GM19468 (cell line): ENCODE measurements around the gene CNIH3.
"Not testable (repeated sequence)": the region's sequence is repeated elsewhere in the genome, so short reads cannot be mapped to it uniquely, and the experiment has no call there.

ENCODE experiments used
- ATAC-seq: cut with Tn5 transposase; IDR thresholded peaks from one replicate; pipeline ENCODE4 v1.9.1; 2021; ENCODE audit warnings: mild to moderate bottlenecking, moderate library complexity, moderate number of reproducible peaks; ENCODE audit not compliant: unreplicated experiment; ENCODE audit errors: extremely low read depth

Gene CNIH3

DNA sequence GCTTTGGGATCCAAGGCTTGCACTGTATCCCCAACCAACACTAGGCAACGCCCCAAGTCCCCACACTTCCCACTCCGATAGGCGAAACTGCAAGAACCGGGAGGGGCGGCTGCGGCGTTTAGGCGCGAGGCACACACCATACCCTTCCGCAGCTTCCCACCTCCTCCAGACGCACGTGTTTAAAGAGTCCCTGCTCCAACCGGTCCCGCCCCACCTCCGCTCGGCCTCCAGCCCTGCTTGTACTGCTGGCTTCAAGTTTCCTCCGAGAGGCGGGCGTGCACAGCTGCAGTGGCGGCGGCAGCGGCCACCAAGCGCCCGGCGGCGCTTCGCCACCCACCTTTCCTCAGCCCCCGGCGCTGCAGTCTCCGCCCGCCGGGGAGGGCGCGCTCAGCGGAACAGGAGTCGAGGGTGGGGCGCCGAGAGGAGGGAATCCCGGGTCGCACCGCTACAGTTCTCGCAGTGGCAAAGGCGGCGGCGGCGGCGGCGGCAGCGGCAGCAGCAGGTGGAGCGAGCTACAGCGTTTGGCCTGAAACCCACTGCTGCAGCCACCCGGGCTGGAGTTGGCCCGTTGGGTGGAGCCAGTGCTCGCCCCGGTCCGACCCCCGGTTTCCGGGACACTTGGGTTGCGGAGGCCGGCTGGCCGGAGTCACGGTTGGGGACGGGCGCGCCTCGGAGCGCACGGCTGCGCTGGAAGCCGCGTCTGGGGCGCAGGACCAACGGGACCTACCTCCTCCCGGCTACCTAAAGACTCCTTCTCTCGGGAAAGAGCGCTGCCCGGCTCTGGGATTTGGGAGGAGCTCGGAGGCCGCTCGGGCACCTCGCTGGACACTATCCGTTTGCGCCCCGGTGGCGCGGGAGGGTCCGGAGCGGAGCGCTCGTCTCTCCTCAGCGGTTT is at the start of gene CNIH3:
Gene CNIH3 (plus strand): TSS at position 457 of the 895 bp plus-strand sequence. CDS start 858 bp downstream, outside the sequence.
- no peak for ATAC-seq

DNA sequence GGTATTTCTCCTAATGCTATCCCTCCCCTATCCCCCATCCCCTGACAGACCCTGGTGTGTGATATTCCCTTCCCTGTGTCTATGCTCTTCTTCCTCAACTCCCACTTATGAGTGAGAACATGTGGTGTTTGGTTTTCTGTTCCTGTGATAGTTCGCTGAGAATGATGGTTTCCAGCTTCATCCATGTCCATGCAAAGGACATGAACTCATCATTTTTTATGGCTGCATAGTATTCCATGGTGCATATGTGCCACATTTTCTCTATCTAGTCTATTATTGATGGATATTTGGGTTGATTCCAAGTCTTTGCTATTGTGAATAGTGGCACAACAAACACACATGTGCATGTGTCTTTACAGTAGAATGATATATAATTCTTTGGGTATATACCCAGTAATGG is 49.6 kb upstream of the CNIH3 start:
- not testable (repeated sequence) for ATAC-seq

DNA sequence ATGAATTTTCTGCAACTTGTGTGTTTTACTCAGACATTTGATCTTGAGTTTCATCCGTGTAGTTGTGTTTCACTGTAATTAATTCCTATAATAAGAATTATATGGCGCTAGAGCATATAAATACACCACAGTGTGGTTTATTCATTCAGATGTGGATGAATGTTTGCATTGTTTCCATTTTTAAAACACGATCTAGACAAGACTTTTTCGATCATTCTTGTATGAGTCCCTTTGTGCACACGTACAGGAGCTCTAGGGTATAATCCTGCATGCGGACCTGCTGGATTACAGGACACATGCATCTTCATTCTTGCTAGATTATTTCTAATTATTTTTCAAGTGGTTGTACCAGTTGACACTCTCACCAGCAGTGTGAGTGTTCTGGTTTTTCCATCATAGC is 46.8 kb upstream of the CNIH3 start:
- no peak for ATAC-seq

DNA sequence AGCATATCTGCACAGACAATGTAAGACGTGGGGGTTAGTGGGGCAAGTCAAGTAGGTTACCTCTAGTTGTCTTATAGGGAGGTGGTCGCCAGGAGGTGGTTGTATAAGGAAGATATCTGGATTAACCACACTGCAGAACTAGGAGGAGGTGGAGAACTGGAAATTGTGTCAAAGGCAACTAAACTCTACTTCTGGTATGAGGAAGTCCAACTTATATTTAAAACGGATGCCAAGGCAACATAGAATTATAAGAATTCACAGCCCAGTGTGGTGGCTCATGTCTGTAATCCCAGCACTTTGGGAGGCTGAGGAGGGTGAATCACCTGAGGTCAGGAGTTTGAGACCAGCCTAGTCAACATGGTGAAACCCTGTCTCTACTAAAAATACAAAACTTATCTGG is 44.1 kb upstream of the CNIH3 start:
- ATAC-seq, result not testable (repeated sequence)

DNA sequence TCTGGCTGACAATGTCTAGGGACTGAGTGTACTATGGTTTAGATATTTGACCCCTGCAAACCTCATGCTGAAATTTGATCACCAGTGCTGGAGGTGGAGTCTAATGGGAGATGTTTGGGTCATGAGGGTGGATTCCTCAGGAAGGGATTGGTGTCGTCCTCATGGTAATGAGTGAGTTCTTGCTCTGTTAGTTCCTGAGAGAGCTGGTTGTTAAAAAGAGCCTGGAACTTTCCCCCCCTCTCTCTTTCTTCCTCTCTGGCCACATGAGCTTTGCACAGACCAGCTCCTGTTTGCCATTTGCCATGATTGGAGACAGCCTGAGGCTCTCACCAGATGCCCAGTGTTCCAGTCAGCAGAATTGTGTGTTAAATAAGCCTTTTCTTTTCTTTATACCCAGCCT is 36.6 kb upstream of the CNIH3 start:
- ATAC-seq, result no peak

DNA sequence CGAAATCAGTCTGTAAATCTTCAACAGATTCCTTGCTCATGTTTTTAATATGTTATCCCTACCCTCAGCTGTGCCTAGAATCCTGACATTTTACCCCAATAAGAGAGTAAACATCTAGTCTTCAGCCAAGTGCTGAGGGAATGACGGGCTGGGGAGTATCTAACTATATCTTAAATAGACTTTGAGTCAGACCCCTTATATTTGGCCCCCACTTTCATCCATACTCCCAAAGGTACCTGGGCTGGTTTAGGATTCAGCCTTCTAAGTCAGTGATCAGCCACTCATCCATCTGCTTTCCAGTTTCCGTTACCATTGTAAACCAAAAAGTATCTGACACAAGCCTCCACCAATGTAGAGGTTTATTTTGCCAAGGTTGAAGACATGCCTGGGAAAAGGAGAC is 36.1 kb upstream of the CNIH3 start:
- no peak for ATAC-seq

DNA sequence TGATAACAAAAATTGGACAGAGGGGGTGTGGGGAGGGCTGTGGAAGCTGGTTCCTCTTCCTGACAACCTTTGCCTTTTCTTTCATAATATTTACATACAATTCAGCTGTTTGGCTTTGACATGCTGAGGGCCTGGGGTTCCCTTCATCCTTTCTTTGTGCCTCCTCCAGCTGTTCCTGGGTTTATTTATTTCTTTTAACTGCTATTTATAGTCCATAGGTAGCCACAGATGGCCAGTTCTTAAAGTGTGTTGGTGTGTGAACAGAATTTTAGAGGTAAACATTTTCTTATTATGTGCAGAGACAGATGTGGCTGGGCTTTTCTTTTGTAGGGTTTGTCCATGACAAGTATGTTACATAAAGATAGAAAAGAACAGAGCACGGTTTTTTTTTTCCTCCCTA is 34.1 kb upstream of the CNIH3 start:
- no peak for ATAC-seq

DNA sequence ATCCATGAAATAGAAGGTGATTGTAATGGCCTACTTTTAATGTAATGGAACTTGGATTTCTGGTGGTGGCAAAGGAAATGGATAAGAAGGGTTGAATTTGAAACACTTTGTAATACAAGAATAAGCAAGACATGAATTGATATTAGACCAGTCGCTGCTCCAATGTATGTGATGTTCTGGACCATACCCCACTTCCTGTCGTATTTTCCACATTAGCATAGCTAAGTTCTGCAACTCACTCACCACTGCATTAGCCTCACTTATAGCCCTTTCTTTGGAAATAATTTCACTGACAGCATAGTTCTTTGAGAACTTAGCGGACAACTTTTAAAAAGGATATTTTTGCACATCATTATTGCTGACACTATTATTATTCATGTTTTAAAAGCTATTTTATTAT is 32.3 kb upstream of the CNIH3 start:
- no peak for ATAC-seq

DNA sequence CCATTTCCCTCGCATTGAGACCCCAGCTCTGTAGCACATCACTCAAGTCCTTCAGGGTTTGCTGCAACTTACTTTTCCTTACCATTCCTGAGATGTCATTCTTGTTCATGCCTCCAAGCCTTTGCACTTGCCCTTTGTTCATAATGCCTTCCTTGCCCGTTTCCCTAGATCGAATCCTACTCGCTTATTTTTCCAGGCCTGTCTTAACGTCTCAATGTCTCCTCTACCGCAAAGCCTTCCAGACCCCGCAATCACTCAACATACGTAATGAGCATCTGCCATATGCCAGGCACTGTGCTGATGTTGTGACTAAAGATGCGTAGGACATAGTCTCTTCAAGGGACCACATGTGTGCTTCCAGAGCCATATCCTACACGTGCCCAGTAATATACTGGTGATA is 31.1 kb upstream of the CNIH3 start:
- no peak for ATAC-seq

DNA sequence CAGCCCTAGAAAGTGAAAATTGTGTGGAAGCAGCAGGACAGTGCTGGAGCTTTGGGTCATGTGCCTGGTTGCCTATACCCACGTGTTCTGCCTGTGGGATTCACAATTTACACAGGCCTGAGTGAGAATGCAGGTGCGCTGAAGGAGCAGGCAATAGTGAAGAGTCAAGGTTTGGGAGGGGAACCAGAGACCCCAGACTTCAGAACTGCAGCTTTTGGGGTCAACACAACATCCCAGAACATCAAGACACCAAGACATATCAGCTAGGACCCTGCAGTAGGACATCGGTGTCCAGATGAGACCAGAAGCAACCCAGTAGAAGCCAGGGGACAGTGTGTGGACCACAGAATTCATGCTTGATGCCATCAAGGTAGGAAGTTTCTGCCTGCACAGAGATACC is 29.1 kb upstream of the CNIH3 start:
- ATAC-seq, result no peak

DNA sequence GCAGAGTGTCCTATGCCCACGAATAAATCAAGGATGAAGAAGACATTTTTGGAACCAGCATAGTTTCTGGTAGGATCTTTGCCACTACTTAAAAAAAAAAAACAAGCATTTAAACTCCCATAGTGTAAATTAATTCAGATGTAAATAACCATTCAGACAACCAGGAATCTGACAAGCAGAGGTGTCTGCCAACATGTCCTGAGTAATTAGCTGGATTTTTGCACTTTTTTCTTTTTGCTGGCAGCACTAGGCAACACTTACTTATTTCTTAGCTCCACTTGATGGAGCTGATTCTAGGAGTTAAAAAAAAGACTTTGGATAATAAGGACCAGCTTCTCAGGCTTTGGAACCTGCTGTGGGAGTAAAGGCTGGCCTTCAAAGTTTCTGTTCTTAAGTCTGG is 27.6 kb upstream of the CNIH3 start:
- no peak for ATAC-seq

DNA sequence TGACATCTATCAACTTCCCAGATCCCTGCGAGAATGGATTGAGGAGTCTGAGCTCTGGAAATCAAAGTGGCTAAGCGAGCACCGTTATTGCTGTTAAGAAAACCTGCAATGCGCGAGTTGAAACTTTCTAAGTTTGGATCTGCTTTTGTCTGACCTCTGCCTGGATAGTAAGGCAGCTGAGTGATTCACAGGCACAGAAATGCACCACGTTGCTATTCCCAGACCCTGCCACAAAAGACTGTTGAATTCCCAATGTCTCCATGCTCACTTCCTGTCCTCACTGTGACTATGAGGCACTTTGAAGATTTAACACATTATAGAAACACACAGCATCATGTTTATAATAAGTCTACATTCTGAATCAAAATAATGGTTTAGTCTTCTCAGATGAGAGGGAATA is 27.1 kb upstream of the CNIH3 start:
- ATAC-seq, result no peak

DNA sequence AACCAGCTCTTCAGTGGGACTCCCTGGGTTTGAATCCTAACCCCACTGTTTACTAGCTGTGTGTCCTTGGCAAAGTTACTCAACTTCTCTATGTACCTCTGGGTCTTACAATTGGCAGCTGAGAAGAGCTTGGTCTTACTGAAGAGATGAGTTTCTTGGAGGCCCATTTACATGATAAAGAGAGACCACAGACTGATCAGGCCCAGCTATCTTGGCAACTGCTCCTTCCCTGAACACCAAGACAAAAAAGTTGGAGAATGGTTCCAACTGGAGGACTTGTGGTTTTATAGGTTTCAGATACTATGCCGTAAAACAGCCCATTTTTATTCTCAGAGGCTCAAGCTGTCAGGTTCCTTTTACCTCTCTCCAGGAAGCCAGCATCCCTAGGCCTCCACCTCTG is 24.8 kb upstream of the CNIH3 start:
- ATAC-seq, result no peak

DNA sequence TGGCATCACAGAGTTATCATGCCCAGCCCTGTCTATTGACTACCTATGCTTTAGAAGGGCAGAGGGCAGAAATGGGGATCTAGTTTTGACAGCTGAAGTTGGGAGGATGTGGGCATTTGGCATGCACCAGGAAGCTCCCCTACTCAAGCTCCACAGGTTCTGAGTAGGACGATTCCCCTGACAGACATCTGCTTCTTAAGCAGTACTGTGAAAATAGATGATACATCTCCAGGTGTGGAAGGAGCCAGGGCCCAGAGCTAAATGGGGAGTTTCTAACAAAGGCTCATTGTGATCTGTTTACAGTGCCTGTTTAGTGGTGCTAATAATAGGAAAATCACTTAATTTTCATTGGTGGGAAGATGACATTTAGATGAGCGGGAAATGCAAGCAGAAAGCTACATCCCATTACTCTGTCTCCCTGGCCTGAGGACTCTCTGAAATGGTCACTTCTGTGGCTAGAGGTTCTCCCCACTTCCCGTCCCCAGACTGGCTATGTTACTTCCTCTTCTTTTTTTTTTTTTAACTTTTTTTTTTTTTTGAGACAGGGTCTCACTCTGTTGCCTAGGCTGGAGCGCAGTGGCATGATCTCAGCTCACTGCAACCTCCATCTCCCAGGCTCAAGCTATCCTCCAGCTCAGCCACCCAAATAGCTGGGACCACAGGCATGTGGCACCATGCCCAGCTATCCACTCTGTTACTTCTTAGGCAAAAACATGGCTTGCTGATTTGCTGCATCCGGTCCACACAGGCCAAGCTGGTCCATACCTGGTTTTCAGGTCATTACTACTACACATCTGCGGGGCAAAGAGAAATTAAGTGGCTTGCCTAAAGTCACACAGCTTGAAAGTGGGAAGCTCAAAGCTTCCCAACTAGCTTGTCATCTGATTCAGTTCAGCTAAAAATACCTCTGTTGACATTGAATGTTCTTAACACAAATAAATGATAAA is 23.2 kb upstream of the CNIH3 start:
- no peak for ATAC-seq

DNA sequence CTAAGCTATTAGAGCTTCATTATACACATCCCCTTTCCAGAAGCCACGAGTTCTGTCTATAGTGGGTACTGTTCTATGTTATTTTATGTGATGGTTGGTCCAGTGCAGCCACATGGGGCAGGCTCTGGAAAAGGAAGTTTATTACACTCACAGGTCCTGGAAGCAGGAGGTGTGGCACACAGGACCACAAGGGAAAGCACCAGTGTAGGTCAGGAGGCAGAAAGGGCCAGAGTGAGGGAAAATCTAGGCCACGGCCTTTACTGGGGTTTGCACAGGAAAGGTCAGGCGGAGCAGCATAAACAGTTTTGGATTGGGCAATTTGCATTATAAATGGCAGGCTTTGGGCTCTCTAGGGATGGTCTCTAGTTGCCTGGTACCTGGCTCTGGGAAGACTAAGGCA is 21.8 kb upstream of the CNIH3 start:
- no peak for ATAC-seq

DNA sequence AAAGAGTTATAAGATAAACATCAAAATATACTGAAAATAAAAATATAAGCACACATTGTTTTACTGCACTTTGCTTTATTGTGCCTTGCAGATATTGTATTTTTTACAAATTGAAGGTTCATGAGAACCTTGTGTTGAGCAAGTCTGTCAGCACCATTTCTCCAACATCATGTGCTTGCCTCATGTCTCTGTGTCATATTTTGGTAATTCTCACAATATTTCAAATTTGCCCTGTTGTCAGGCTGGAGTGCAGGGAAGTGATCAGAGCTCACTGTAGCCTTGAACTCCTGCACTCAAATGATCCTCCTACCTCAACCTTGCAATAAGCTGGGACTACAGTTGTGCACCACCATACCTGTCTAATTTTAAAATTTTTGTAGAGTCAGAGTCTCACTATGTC is 21.3 kb upstream of the CNIH3 start:
- ATAC-seq, result no peak

DNA sequence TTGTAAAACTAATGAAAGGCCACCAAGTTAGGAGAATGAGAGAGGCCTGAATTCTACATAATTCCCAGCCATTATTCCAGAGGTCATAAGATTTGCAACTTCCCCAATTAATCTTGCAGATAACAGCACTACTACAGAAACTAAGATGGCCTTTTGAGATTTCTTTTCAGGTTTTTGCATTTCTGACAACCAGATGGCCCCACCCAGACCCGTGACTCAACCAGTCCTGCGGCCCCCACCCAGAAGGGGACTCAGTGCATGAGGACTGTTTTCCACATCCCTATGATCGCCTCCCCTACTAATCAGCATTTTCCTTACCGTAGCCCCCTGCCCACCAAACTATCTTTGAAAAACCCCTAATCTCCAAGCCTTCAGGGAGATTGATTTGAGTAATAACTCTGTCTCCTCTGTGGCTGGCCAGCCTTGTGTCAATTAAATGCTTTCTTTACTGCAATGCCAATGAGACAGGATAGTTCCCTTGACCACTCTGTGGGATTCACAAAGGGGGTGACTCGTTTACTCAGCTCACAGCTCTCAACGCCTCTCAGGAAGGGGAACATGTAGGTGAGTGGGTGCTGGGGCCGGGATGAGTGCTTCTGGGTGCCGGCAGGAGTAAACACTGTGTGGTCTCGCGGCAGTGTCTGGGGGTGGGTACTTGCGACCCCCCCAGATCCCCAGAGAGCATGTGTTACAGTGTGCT is 10.5 kb upstream of the CNIH3 start:
- no peak for ATAC-seq

DNA sequence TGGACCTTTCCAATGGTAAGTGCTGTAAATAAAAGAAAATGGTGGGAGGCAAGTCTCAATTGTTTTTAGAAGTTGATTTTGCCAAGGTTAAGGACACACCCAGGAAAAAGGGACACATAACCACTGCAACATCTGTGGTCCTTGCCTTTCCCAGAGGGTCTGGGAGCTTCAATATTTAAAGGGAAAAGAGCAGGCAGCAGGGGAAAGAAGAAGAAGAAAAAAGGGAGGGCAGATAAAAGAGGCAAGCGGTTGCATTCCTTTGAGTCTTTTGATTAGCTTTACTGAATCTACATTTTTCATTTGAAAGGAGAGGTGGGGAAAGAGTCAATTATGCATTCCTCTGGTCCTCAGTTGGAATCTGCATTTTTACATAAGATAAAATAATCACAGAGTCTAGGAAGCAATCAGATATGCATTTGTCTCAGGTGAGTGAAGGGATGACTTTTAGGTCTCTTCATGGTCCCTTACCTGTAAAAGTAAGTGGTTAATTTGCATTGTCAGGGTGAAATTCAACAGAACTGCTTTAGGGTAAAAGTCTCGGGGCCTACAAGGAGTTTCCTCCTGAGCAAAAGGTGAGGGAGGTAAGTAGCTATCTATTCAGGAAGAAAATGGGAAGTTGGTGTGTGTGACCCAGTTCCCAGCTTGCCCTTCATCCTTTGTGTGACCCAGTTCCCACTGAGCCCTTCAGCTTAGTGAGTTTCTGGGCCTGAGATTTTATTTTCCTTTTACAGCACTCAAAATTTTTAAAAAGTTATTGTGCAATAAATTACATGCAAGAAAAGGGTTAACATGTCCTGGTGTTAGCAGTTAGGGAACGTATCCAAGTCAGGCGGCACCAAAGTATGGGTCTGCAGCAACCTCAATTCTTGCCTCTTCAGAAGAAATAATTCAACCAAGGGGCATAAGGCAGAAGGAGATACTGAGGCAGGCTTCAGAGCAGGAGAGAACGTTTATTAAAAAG is 8.6 kb upstream of the CNIH3 start:
- ATAC-seq, result no peak

DNA sequence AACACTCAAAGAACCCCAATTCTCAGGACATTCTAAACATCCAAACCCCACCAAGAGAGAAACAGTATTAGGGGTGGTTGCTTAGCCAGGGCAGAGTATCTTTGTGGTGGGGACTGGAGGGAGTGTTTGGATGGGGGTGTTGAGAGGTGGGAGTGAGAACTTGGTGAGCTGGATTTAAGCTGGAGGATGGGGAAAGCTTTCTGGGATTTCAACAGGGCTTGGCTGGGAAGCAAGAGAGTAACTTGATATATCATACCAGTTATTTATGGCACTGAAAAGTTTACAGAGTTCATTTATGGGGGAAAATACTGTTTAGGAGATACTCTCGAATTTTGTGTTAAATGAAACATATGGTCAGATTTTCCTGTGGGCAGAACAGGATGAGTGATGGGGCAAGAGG is 6.8 kb upstream of the CNIH3 start:
- no peak for ATAC-seq
